Fibroblast of lung (primary cell): ENCODE measurements around the gene KCNMA1.

Source experiments
- CTCF ChIP-seq, 2 donors: IDR thresholded peaks in 1 of 2; conservative IDR thresholded peaks in 1 of 2; 1 replicate in 1 of 2; 2 replicates in 1 of 2; pipeline ENCODE4 v1.5.1; 2011 to 2012; ENCODE audit warnings: low read length in 2 of 2, control low read depth in 1 of 2, inconsistent platforms in 1 of 2, low read depth in 1 of 2, mild to moderate bottlenecking in 1 of 2
- EZH2 ChIP-seq: IDR thresholded peaks from 2 replicates; pipeline ENCODE4 v1.5.1; 2012; ENCODE audit warnings: low read length, control low read depth, mild to moderate bottlenecking; ENCODE audit errors: missing control alignments

GRCh38 chr10:77074104-77074624 is 563.4 kb downstream of the KCNMA1 start:
- TF ChIP-seq CTCF (conservative IDR thresholded peaks at IDR 0.05 in 1 of 2, IDR thresholded peaks at IDR 0.05 in 1 of 2; ENCODE audit: low read depth in 1 of 2, low read length in 2 of 2), result no peak
- TF ChIP-seq EZH2, result no peak
